Naive thymus-derived CD4-positive, alpha-beta T cell (primary cell): Measurements from ENCODE around the gene TCL1B. TPM values are rescaled to one million over a fixed set of nuclear protein-coding genes. Genes with fewer than 3 reads are reported as not detected.

Source experiments
- ATAC-seq: fragments of 150-1000 bp; cut with Tn5 transposase; 2 replicates; pipeline ENCODE4 v1.10.0; 2021; ENCODE audit warnings: mild to moderate bottlenecking, moderate library complexity
- CTCF ChIA-PET: fragments of 350-600 bp; sonication (Branson Sonifier 250); formaldehyde crosslinking; loops from one replicate; lab custom pipeline; 2021; ENCODE audit warnings: antibody characterized with exemption; lab: Charles Lee
- POLR2A ChIA-PET: fragments of 350-600 bp; sonication (Branson Sonifier 250); formaldehyde crosslinking; loops from one replicate; lab custom pipeline; 2021; ENCODE audit warnings: antibody characterized with exemption, inconsistent platforms; lab: Charles Lee
- DNase-seq, 9 donors: peaks; one replicate each; pipeline versions ENCODE4 v3.0.0 to v3.0.0-alpha.2; 2020 to 2022; ENCODE audit warnings: mixed read lengths in 1 of 9
- H3K27ac ChIP-seq: one replicate; pipeline ENCODE4 v1.7.0; 2013; ENCODE audit warnings: mild to moderate bottlenecking, low read depth, low read length, moderate library complexity
- H3K27me3 ChIP-seq, 2 donors: one replicate each; pipeline ENCODE4 v1.7.0; 2013; ENCODE audit warnings: low read length in 2 of 2, mild to moderate bottlenecking in 2 of 2, moderate library complexity in 2 of 2; ENCODE audit not compliant: control insufficient read depth in 2 of 2, insufficient read depth in 2 of 2
- H3K36me3 ChIP-seq, 3 experiments: 1 replicate in 2 of 3; 2 replicates in 1 of 3; pipeline ENCODE4 v1.7.0; 2013; ENCODE audit warnings: low read length in 3 of 3, mild to moderate bottlenecking in 3 of 3, moderate library complexity in 1 of 3; ENCODE audit not compliant: insufficient read depth in 3 of 3, control insufficient read depth in 2 of 3
- H3K4me1 ChIP-seq, 2 donors: one replicate each; pipeline ENCODE4 v1.7.0; 2013; ENCODE audit warnings: low read length in 2 of 2, mild to moderate bottlenecking in 2 of 2, moderate library complexity in 1 of 2; ENCODE audit not compliant: control insufficient read depth in 2 of 2, insufficient read depth in 2 of 2
- H3K4me3 ChIP-seq: 2 replicates; pipeline ENCODE4 v1.7.0; 2013; ENCODE audit warnings: mild to moderate bottlenecking, low read length
- H3K9me3 ChIP-seq, 3 experiments: 1 replicate in 2 of 3; 2 replicates in 1 of 3; pipeline ENCODE4 v1.7.0; 2013; ENCODE audit warnings: low read length in 3 of 3; ENCODE audit not compliant: control insufficient read depth in 2 of 3
- H3K27ac Mint-ChIP-seq, 9 donors: one replicate each; pipeline ENCODE4 v1.8.0; 2020 to 2022; ENCODE audit warnings: mixed read lengths in 9 of 9, mild to moderate bottlenecking in 8 of 9, moderate library complexity in 5 of 9, inconsistent platforms in 2 of 9
- H3K27me3 Mint-ChIP-seq, 5 donors: one replicate each; pipeline ENCODE4 v1.8.0; 2021 to 2022; ENCODE audit warnings: mixed read lengths in 5 of 5, mild to moderate bottlenecking in 1 of 5
- H3K36me3 Mint-ChIP-seq, 5 donors: one replicate each; pipeline ENCODE4 v1.8.0; 2020 to 2022; ENCODE audit warnings: mixed read lengths in 5 of 5, mild to moderate bottlenecking in 3 of 5, inconsistent platforms in 1 of 5
- H3K4me1 Mint-ChIP-seq, 7 donors: one replicate each; pipeline ENCODE4 v1.8.0; 2020 to 2022; ENCODE audit warnings: mixed read lengths in 7 of 7, mild to moderate bottlenecking in 3 of 7, inconsistent platforms in 1 of 7
- H3K4me3 Mint-ChIP-seq, 10 donors: one replicate each; pipeline ENCODE4 v1.8.0; 2020 to 2022; ENCODE audit warnings: mild to moderate bottlenecking in 10 of 10, mixed read lengths in 10 of 10, moderate library complexity in 6 of 10, inconsistent platforms in 2 of 10
- H3K9me3 Mint-ChIP-seq, 11 donors: one replicate each; pipeline ENCODE4 v1.8.0; 2020 to 2022; ENCODE audit warnings: mixed read lengths in 11 of 11, mild to moderate bottlenecking in 4 of 11, inconsistent platforms in 1 of 11, moderate library complexity in 1 of 11
- intact Hi-C, 2 donors: fragments of 100-400 bp; cut with micrococcal nuclease; formaldehyde crosslinking; loops; one replicate each; pipeline ENCODE4 v1.15.1; 2023
- polyA plus RNA-seq, 2 donors: library from polyadenylated mRNA; unstranded; fragments of 300-500 nt; fragmentation: Illumina TruSeq; gene quantifications; one replicate each; pipeline ENCODE4 v1.2.3, GENCODE V29; 2021
- total RNA-seq, 6 experiments: library from RNA in 5 of 6; stranded (reverse) in 5 of 6; gene quantifications; 1 replicate in 5 of 6; 2 replicates in 1 of 6; pipeline ENCODE4 v1.2.3 and lab custom pipeline; 2021 to 2026

The TCL1B gene
- total and polyA plus RNA-seq, 7 experiments from 2014 or later: 0.54 TPM; not detected in 6

- intact Hi-C loops: no loop called here
- CTCF ChIA-PET: no interaction called here
- DNase-seq (no peak), ATAC-seq (no peak)
- Histone ChIP-seq H3K27me3 (no peaks in the 10 kb centered on the region), H3K9me3 (peaks cover 0 to 15% (median 0%) of the 10 kb centered on the region in 3 experiments), H3K27ac (no peak overlapping the region), H3K4me1 (peaks cover 0 to 10% of the 10 kb centered on the region in 2 donors), H3K36me3 (no peaks in the 10 kb centered on the region), H3K4me3 (no peak overlapping the region)
- Mint-ChIP-seq H3K27me3 (peaks cover 0 to 8% (median 3%) of the 10 kb centered on the region in 5 donors), H3K4me1 (peaks cover 5 to 17% (median 11%) of the 10 kb centered on the region in 7 donors), H3K4me3 (peak overlapping the region in 3 of 10 donors; percentile 56 to 71 (median 68)), H3K36me3 (peaks cover 3 to 11% (median 6%) of the 10 kb centered on the region in 5 donors), H3K27ac (peak overlapping the region in 7 of 9 donors; percentile 56 to 95 (median 88)), H3K9me3 (peaks cover 6 to 31% (median 13%) of the 10 kb centered on the region in 11 donors)
- POLR2A ChIA-PET: no interaction called here
These were observed 53.1 kb downstream of the TCL1B start for GRCh38 chr14:95739356-95739755.

- ATAC-seq: no peak
- intact Hi-C loops: no loop called here
- Mint-ChIP-seq H3K27me3 (peaks cover 0 to 8% (median 0%) of the 10 kb centered on the region in 5 donors), H3K4me1 (peaks cover 5 to 17% (median 11%) of the 10 kb centered on the region in 7 donors), H3K36me3 (peaks cover 3 to 11% (median 6%) of the 10 kb centered on the region in 5 donors), H3K4me3 (no peak overlapping the region), H3K9me3 (peaks cover 6 to 31% (median 12%) of the 10 kb centered on the region in 11 donors), H3K27ac (no peak overlapping the region)
- POLR2A ChIA-PET: no interaction called here
- no peak for DNase-seq
- Histone ChIP-seq H3K4me3 (no peak overlapping the region), H3K9me3 (peaks cover 0 to 15% (median 0%) of the 10 kb centered on the region in 3 experiments), H3K4me1 (peaks cover 0 to 10% of the 10 kb centered on the region in 2 donors), H3K27ac (no peak overlapping the region), H3K27me3 (no peaks in the 10 kb centered on the region), H3K36me3 (no peaks in the 10 kb centered on the region)
- CTCF ChIA-PET: no interaction called here
These were observed 54.8 kb downstream of the TCL1B start for GRCh38 chr14:95741038-95741490.

- peaks cover 5 to 17% (median 11%) of the 10 kb centered on the region in 7 donors for H3K4me1 Mint-ChIP-seq
- ATAC-seq: no peak
- Histone ChIP-seq H3K27ac (no peak overlapping the region), H3K9me3 (peaks cover 0 to 15% (median 0%) of the 10 kb centered on the region in 3 experiments), H3K4me3 (no peak overlapping the region), H3K27me3 (no peaks in the 10 kb centered on the region), H3K4me1 (peaks cover 0 to 10% of the 10 kb centered on the region in 2 donors), H3K36me3 (no peaks in the 10 kb centered on the region)
- DNase-seq: no peak
- POLR2A ChIA-PET: no interaction called here
- no peak overlapping the region for H3K4me3 Mint-ChIP-seq
- peaks cover 6 to 27% (median 12%) of the 10 kb centered on the region in 11 donors for H3K9me3 Mint-ChIP-seq
- CTCF ChIA-PET: no interaction called here
- peaks cover 3 to 11% (median 6%) of the 10 kb centered on the region in 5 donors for H3K36me3 Mint-ChIP-seq
- intact Hi-C loops: no loop called here
- H3K27me3 Mint-ChIP-seq: peaks cover 0 to 6% (median 0%) of the 10 kb centered on the region in 5 donors
- no peak overlapping the region for H3K27ac Mint-ChIP-seq
These were observed 55.6 kb downstream of the TCL1B start for GRCh38 chr14:95741781-95742180.

Other genes starting within 250 kb of the TCL1B start
- gene SYNE3, start 169.8 kb upstream of the TCL1B start, total RNA-seq: 10 to 100 TPM; 46.7 to 83.9 (median 52.5) TPM
- gene SYNE3, start 169.8 kb upstream of the TCL1B start, polyA plus RNA-seq: 1 to 10 TPM; 6.8 to 7.0 TPM
- gene GLRX5, start 151.4 kb upstream of the TCL1B start, total RNA-seq: 10 to 100 TPM; 12.3 to 31.6 (median 19.8) TPM
- 10 to 100 TPM; 55.2 to 56.9 TPM for gene GLRX5, start 151.4 kb upstream of the TCL1B start, polyA plus RNA-seq
- gene TCL1A, start 27.7 kb downstream of the TCL1B start, total RNA-seq: 1 to 10 TPM in 1 of 5 experiments, under 1 TPM in 2, not detected in 2; 0.42 to 4.9 (median 0.79) TPM
- gene TCL1A, start 27.7 kb downstream of the TCL1B start, polyA plus RNA-seq: 1 to 10 TPM in 1 of 2 donors, under 1 TPM in 1; 0.92 to 2.9 TPM
- gene TUNAR, start 190.4 kb downstream of the TCL1B start, total RNA-seq: not detected
- gene TUNAR, start 190.4 kb downstream of the TCL1B start, polyA plus RNA-seq: not detected